Mucosa of rectum (tissue), 2 donors: ENCODE data around the gene SULT1A2.
"Not testable (repeated sequence)": the region's sequence is repeated elsewhere in the genome, so short reads cannot be mapped to it uniquely, and the experiment has no call there.

Experiments used
- H3K27ac ChIP-seq, 2 donors: one replicate each; pipeline ENCODE4 v1.7.0; 2013; ENCODE audit warnings: inconsistent platforms in 2 of 2, low read depth in 2 of 2, low read length in 2 of 2
- H3K27me3 ChIP-seq, 2 donors: one replicate each; pipeline ENCODE4 v1.7.0; 2013; ENCODE audit warnings: low read length in 2 of 2; ENCODE audit not compliant: control insufficient read depth in 2 of 2, insufficient read depth in 2 of 2
- H3K36me3 ChIP-seq, 2 donors: one replicate each; pipeline ENCODE4 v1.7.0; 2013; ENCODE audit warnings: low read length in 2 of 2; ENCODE audit not compliant: control insufficient read depth in 2 of 2, insufficient read depth in 2 of 2
- H3K4me1 ChIP-seq, 2 donors: one replicate each; pipeline ENCODE4 v1.7.0; 2013; ENCODE audit warnings: low read length in 2 of 2, mild to moderate bottlenecking in 1 of 2; ENCODE audit not compliant: control insufficient read depth in 2 of 2, insufficient read depth in 2 of 2
- H3K4me3 ChIP-seq, 2 donors: one replicate each; pipeline ENCODE4 v1.7.0; 2013; ENCODE audit warnings: low read length in 2 of 2
- H3K9ac ChIP-seq, 2 donors: one replicate each; pipeline ENCODE4 v1.7.0; 2013; ENCODE audit warnings: low read length in 2 of 2, low read depth in 1 of 2, mild to moderate bottlenecking in 1 of 2
- H3K9me3 ChIP-seq, 2 donors: one replicate each; pipeline ENCODE4 v1.7.0; 2013; ENCODE audit warnings: low read length in 2 of 2; ENCODE audit not compliant: control insufficient read depth in 2 of 2
- donor health status: healthy.
- donor health status: Normal muscosa, but diverticular disease.

Gene SULT1A2

DNA sequence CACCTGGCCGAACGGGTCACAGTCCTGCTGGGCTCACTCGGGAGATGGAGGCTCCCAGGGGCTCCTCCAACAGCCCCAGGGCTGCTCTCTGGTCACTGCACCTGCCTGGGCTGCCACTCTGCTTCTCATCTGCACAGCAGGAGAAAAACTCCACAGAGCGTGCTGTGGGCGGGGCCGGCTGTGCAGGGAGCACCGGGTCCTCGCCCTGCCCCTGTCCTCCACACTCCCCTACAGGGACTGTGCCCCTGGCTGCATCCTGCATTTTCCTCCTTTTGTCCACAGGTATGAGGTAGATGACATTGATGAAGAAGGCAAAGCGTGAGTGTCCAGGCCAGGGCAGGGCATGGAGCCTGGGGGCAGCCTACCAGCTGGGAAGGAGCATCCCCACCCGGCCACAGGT, 5.2 kb upstream of the SULT1A2 start:
- not testable (repeated sequence) for H3K36me3 ChIP-seq, H3K9ac ChIP-seq, H3K4me3 ChIP-seq, H3K27ac ChIP-seq, H3K9me3 ChIP-seq, H3K27me3 ChIP-seq
- peaks cover 7 to 11% of the 10 kb centered on the region in 2 donors for H3K4me1 ChIP-seq

DNA sequence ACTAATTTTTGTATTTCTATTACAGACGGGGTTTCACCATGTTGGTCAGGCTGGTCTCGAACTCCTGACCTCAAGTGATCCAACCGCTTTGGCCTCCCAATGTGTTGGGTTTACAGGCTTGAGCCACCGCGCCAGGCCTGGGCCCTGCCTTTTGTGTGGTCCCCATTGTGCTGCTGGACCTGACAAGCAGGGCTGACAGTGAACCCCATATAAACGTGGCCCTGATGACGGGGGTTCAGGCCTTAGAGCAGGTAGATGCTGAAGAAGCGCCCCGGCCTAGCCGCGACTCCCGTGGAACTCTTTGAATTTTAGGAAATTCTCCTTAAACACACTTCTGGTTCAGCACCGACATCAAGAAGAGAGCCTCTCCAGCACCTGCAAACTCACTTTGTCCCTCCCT, 4.7 kb upstream of the SULT1A2 start:
- H3K27me3 ChIP-seq, H3K36me3 ChIP-seq, H3K27ac ChIP-seq, H3K4me3 ChIP-seq, H3K9ac ChIP-seq, H3K9me3 ChIP-seq: not testable (repeated sequence)
- H3K4me1 ChIP-seq, result peaks cover 7 to 14% of the 10 kb centered on the region in 2 donors

DNA sequence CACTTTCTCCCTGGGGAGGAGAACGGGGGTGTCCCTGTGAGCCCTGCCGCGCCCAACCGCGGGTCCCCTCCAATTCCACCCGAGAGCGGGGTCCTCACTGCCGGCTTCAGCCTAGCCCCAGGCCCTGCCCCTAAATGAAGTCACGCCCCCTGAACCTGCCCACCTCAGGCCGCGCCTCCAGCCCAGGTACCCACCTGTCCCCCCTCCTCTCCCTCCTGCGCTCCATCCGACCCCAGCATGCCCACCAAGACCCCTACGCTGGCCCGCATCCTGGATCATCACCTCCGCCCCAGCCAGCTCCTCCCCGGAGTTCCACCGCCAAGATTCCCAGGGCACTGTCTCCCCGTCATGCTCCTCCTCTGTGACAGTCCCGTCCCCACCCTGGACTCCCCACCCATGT, 4.1 kb upstream of the SULT1A2 start:
- H3K27ac ChIP-seq, H3K9ac ChIP-seq, H3K9me3 ChIP-seq, H3K27me3 ChIP-seq, H3K36me3 ChIP-seq, H3K4me3 ChIP-seq: not testable (repeated sequence)
- H3K4me1 ChIP-seq, result peaks cover 12 to 20% of the 10 kb centered on the region in 2 donors

DNA sequence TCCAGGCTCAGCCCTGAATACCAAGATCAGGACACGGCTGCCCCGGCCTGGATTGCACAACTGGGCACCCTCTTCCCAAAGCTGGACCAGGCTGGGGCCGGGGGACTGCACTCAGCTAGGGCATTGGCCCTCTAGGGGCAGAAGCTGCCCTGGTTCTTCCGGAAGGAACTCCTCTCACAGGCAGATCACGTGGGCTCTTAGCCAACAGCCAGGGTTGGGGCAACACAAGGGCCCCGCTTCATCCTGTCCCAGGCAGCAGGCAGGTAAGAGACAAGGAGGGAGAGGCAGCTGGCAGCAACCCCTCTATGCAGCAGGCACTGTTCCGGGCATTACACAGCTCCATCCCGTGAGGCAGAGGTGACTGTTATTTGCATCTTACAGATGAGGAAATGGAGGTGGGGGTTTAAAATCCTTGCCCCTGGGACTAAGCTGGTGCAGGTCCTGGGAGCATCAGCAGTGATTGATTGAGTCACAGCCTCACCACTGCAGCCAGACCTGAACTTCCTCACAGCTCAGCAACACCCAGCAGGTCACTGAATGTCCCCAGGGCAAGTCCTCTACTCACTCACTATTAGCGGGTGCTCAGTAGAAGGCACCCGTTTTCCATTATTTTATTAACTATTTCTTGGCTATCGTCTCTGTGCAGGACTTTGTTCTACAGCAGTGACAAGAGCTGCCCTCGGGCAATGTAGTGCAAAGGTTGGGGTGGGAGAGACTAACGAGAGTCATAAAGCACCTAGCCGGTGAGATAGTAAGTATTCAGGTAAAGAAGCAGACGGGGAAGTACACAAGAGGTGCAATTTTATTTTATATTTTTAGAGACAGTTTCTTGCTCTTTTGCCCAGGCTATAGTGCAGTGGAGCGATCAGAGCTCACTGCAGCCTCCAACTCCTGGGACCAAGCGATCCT, 2.8 kb upstream of the SULT1A2 start:
- not testable (repeated sequence) for H3K9me3 ChIP-seq, H3K27me3 ChIP-seq, H3K4me3 ChIP-seq, H3K27ac ChIP-seq, H3K9ac ChIP-seq, H3K36me3 ChIP-seq
- H3K4me1 ChIP-seq, result peaks cover 12 to 20% of the 10 kb centered on the region in 2 donors

DNA sequence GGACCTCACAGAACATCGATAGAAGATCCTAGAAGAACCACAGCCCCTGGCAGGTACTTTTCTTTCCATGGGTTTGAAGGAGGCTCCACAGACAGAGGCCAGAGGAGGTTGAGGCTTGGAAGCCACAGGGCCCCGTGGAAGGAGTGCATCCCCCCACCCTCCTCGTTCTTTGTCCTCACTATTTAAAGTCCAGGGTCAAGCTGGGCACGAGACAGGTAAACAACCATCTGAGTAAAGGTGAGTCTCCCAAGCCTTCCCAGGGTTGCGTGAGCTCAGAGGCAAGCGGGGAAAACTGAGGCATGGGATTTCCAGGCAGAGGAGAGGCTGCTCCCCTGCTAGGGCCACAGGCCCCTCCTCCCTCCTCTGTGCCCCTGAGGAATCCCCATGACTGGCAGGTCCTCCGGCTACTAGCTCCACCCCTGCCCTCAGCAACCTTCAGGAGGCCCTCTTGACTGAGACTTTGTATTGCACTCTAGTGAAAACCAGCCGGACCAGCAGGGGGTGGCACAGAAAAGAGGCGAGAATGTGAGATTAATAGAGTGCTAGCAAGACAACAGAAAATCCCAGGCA, 927 bp upstream of the SULT1A2 start:
- Histone ChIP-seq H3K9me3 (no peaks in the 10 kb centered on the region), H3K4me3 (no peak overlapping the region), H3K36me3 (peaks cover 0 to 6% of the 10 kb centered on the region in 2 donors), H3K9ac (peak overlapping the region in 1 of 2 donors; percentile 31), H3K27me3 (no peaks in the 10 kb centered on the region), H3K4me1 (peaks cover 12 to 20% of the 10 kb centered on the region in 2 donors), H3K27ac (peak overlapping the region; percentile 63 to 70)

DNA sequence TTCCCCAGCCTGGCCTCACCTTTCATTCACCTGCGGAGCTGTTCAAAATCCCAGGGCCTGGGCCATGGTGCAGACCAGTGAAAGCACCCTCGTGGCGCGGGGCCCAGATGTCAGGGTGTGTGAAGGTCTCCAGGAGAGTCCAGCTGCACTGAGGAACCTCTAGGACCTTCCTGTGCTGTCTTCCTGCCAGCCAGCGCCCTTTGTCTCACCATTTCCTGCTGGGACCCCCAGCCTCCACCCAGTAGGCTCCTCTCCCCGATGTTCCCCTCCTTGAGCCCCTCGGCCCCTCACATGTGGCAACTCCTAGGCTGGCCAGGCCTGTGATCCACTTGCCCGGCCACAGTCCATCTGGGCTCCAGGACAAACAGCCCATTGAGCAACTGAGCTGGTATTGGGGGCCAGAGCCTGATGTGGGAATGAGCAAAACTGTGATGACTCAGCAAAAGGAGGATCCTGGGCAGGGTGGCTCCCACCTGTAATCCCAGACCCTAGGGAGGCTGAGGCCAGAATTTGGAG, 677 bp downstream of the SULT1A2 start:
- H3K27ac ChIP-seq, result peak overlapping the region; percentile 60 to 70
- H3K9ac ChIP-seq, result peak overlapping the region in 1 of 2 donors; percentile 58
- H3K4me3 ChIP-seq, result peak overlapping the region; percentile 20 to 51

DNA sequence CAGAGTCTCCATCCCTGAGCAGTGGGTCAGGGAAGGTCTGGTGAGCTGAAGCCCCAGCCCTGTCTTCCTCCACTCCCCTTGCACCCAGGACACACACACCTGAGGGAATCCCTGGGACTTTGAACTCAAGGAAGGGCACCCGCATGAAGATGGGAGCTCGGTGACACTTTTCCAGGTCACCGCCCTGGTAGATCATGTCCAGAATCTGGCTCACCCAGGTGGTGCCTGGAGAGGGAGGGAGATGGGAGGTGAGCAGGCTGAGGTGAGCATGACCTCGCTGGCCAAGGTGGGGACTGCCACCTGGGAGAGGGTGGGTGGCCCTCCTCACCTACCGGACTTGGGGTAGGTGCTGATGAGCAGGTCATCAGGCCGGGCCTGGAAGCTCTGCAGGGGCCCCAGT, 1.4 kb downstream of the SULT1A2 start:
- Histone ChIP-seq H3K36me3 (peaks cover 15 to 19% of the 10 kb centered on the region in 2 donors), H3K4me1 (peaks cover 12 to 20% of the 10 kb centered on the region in 2 donors)
- not testable (repeated sequence) for H3K27ac ChIP-seq, H3K27me3 ChIP-seq, H3K9me3 ChIP-seq, H3K9ac ChIP-seq, H3K4me3 ChIP-seq

More for the DNA sequence above, 677 bp downstream of the SULT1A2 start:
- Histone ChIP-seq H3K27me3 (no peaks in the 10 kb centered on the region), H3K9me3 (no peaks in the 10 kb centered on the region), H3K36me3 (peaks cover 8 to 12% of the 10 kb centered on the region in 2 donors), H3K4me1 (peaks cover 12 to 20% of the 10 kb centered on the region in 2 donors)

DNA sequence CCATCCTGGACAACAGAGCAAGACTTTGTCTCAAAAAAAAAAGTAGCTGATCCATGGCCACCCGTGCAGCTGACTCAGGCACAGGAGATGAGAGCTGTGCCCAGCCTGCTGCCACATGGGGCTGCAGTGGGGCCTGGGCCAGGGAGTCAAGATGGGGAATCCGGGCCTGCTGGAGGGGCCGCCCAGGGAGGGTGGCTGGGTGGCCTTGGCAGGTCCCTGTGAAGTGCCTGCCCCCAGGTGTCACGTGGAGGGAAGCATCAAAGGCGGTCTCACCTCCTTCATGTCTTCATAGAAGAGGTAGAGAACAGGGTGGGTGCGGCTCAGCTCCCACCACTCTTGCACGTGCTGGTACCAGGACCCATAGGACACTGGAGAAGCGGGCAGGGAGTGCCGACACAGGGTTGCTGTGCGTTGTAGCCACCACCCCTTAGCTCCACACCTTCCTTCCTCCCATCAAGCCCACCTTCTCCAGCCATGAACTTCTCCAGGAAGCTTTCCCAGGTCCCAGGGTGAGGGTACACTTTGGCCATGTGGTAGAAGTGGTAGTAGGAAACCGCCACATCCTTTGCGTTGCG, 3.8 kb downstream of the SULT1A2 start:
- Histone ChIP-seq H3K9me3 (no peaks in the 10 kb centered on the region), H3K4me1 (peaks cover 12 to 18% of the 10 kb centered on the region in 2 donors), H3K36me3 (peaks cover 29 to 30% of the 10 kb centered on the region in 2 donors), H3K4me3 (no peak overlapping the region), H3K9ac (no peak overlapping the region), H3K27ac (no peak overlapping the region), H3K27me3 (no peaks in the 10 kb centered on the region)

DNA sequence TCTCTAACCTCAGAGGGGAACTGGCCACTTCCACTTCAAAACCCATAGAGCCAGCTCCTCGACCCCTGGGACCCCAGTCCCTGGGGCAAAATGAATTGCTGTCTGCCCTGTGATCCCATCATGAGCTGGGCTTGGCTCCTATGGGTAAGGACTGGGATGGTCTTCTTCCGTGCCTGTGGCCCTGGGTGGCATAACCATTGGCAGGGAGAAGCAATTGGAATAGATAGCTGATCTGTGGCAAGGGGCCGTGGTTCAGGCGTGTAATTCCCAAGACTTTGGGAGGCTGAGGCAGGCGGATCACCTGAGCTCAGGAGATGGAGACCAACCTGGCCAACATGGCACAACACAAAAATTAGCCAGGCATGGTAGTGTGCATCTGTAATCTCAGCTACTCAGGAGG, 4.3 kb downstream of the SULT1A2 start:
- Histone ChIP-seq H3K36me3 (peaks cover 30 to 32% of the 10 kb centered on the region in 2 donors), H3K27me3 (no peaks in the 10 kb centered on the region), H3K9me3 (no peaks in the 10 kb centered on the region), H3K9ac (no peak overlapping the region), H3K4me3 (no peak overlapping the region), H3K4me1 (peaks cover 8 to 13% of the 10 kb centered on the region in 2 donors), H3K27ac (no peak overlapping the region)

DNA sequence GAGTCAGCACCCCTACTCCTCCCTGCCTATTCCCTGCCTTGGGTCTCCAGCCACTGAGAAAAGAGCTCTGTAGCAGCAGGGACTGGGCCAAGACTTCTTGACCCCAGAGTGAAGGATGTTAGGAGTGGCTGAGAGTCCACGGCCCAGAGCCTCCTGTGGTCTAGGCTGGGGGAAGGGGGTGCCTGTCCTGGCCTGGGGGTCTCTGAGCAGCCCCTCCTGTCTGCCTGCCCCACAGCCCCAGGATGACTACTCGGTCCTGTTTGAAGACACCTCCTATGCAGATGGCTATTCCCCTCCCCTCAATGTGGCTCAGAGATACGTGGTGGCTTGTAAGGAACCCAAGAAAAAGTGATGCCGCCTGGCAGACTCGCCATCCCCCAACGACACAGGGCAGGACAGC, 5.5 kb downstream of the SULT1A2 start:
- Histone ChIP-seq H3K27me3 (no peaks in the 10 kb centered on the region), H3K9ac (no peak overlapping the region), H3K4me3 (no peak overlapping the region), H3K9me3 (no peaks in the 10 kb centered on the region), H3K27ac (no peak overlapping the region), H3K4me1 (peaks cover 3 to 4% of the 10 kb centered on the region in 2 donors), H3K36me3 (peaks cover 35 to 36% of the 10 kb centered on the region in 2 donors)
